NCI-H1048 (cell line): ENCODE measurements around the gene C6orf89.
"Not testable (repeated sequence)": the region's sequence is repeated elsewhere in the genome, so short reads cannot be mapped to it uniquely, and the experiment has no call there.

Experiments
- DNase-seq: peaks from one replicate; lab custom pipeline; 2025; lab: John Stamatoyannopoulos, UW

C6orf89 gene

DNA sequence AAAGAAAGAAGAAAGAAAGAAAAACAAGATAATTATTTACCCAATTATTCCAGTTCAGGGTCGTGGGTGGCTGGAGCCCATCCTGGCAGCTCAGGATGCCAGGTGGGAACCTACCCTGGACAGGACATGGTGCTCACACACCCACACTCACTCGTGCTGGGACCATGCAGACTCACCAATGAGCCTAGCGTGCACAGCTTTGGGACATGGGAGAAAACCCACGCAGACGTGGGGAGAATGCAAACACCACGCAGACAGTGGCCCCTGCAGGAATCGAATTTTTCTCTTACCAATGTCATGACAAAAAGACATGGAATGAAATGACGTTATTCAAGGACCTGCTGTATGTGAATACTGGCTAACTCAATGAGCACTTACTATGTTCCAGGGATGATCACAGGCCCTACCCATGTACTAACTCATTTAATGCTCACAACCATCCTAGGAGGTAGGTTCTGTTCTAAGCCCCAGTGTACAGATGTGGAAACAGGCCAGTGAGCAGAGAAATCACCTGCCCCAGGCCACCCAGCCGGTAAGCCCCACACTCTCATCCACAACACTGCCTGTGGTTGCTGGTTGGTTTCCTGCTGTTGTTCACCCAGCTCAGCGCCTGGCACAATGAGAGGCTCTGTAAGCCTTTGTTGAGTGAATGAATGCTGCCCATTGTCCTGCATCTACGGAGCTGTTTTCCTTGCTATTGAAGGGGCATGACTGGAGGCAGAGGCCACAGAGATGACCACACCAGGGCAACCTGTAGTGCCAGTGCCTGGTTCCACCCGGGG lies 62.0 kb downstream of the C6orf89 start:
- DNase-seq, result no peak

DNA sequence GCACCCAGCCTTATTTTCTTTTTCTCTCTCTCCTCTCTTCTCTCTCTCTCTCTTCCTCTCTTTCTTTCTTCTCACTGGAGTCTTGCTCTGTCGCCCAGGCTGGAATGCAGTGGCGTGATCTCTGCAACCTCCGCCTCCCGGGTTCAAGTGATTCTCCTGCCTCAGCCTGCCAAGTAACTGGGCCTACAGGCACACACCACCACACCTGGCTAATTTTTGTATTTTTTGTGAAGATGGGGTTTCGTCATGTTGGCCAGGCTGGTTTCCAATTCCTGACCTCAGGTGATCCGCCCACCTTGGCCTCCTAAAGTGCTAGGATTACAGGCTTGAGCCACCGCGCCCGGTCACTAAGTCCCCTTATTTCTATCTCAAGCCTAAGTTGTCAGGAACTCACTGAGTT lies 63.3 kb downstream of the C6orf89 start:
- not testable (repeated sequence) for DNase-seq

DNA sequence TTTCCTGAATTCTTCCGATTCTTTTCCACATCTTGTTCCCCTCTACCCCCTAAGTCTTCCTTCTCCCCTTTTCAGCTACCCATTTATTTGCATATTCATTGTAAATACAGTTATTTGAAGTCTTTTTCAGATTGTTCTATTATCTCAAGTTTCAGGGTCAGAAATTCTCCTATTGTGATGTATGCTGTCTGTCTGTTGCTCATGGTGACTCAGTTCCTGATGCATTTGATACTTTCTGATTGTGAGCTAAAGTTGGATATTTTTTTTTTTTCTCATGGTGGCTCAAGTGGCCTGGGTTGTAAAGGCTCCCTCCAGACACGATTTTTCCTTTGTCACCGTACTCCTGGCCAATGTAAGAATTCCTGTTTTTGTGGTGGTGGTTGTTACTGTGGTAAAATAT lies 63.9 kb downstream of the C6orf89 start:
- no peak for DNase-seq

DNA sequence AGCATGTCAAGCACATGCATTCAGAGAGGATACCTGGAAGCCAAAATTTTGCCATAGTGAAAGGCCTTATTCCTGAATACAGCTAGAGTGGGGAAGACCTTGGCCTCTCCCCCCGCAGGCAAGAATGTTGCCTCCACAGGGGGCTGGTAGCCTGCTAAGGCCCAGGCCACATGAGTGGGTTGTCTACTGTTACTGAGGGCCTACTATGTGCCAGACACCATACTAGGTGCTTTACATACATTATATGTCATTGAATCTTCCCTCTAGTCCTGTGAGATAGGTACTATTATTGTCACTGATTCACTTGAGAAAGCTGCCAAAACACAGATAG lies 68.1 kb downstream of the C6orf89 start:
- DNase-seq, result no peak

DNA sequence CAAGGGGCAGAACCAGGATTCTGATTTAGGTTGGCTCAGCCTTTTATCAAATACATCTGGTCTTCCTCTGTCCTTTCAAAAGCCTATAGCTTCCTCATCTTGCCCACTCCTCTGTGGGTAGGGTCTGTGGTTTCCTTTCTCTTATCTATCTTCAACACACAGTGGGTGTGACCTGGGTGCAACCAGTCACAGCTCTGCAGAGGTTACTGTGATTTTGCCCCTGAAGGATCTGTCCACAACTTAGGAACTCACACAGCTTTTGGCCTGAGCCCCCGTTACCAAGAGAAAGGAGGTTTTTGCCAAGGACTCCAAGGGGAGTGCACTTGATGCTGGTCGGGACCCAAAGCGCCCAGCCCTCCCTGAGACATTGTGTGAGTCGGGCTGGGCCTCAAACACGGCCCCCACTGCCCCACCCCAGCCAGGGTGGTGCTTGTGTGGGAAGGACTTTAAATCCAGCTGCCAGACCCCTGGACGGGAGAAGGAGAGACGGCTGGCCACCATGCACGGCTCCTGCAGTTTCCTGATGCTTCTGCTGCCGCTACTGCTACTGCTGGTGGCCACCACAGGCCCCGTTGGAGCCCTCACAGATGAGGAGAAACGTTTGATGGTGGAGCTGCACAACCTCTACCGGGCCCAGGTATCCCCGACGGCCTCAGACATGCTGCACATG lies 68.6 kb downstream of the C6orf89 start, which contains the start of gene PI16:
Gene PI16, plus strand, starts transcription at position 477 of the 670 bp plus-strand sequence. Its CDS starts 23 bp downstream, at position 500.
- no peak for DNase-seq

DNA sequence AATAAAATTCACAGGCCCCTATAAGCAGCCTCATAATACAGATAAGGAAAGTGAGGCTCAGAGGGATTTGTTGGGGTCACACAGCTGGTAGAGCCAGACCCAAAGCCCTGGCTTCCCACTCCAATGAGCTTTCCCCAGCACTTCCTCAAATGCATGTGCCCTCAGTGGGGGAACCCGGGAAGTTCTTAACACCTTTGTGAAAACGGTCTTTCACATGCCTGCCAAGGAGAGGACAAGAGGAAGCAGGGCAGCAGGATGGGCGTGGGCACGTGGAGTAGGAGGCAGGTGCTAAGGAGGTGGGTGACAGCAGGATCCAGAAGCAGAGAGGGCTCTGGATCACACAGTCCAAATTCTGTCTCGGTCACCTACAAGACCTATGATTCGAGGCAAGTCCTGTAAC lies 69.4 kb downstream of the C6orf89 start:
- DNase-seq, result no peak

DNA sequence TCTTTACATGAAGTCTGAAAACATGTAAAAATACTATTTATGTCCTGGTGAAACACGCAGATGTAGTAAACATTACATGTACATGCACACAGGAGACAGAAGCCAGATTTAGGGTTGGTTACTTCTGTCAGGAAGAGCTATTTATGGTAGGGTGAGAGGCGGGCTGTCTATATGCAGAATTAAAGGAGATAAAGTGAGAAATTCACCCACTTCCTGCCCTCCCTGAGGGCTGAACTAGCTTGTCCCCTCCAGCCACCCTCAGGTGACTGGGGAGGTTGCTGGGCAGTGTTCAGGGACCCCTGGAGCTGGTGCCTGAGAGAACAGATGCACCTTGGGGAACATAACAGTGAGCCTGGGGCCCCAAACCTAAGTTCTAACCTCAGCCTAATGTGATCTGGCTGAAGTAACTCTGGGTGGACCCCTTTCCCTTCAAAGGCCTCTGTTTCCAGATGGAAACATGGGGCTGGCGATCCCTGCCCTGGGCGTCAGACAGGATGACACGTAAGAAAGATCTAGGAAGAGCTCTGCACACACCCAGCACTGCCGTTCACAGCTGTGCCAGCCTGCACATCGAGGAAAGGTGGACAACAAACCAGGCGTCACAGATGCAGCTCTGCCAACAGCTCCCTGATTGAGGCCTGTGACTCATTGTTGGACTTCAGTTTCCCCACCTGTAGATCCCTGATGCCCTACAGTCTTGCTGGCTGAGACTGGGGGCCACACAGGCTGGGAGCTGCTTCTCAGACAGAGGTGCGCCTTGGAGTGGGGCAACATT lies 70.1 kb downstream of the C6orf89 start:
- DNase-seq, result no peak

DNA sequence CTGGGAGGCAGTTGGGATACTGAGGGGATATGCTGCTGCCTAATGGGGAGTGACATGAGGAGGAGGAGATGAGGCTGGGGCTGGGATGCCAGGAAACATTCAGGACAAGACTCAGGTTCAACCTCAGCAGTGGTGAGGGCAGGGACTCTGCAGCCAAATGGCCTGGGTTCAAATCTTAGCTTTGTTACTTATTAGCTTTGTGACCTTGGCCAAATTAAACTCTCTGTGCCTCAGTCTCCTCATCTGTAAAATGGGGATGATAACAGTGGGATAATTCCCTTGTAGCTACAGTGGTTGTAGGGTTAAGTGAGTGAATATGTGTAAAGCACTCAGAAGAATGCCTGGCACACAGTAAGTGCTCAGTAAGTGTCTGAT lies 70.7 kb downstream of the C6orf89 start:
- DNase-seq, result no peak

DNA sequence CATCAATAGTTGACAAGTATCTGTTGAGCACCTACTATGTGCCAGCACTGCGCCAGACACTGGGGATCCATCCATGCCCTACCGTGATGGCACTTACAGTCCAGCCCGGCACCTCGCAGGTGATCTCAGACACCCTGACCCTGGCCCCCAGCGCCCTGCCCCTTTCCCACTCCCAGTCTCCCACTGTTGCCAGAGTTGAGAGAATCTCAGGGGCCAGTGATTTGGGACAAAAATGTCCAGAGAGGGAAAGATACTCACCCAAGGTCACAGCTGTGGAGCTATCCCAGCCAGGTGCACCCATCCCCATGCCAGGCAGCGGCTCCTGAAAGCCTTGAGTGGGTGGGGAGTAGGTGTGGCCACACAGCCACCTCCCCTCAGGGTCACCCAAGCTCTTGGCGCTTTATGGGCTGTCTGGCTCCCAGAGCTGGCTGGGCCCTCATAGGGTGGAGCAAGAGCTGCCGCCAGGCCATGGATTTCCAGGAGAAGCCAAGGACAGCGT lies 72.1 kb downstream of the C6orf89 start:
- DNase-seq, result no peak

DNA sequence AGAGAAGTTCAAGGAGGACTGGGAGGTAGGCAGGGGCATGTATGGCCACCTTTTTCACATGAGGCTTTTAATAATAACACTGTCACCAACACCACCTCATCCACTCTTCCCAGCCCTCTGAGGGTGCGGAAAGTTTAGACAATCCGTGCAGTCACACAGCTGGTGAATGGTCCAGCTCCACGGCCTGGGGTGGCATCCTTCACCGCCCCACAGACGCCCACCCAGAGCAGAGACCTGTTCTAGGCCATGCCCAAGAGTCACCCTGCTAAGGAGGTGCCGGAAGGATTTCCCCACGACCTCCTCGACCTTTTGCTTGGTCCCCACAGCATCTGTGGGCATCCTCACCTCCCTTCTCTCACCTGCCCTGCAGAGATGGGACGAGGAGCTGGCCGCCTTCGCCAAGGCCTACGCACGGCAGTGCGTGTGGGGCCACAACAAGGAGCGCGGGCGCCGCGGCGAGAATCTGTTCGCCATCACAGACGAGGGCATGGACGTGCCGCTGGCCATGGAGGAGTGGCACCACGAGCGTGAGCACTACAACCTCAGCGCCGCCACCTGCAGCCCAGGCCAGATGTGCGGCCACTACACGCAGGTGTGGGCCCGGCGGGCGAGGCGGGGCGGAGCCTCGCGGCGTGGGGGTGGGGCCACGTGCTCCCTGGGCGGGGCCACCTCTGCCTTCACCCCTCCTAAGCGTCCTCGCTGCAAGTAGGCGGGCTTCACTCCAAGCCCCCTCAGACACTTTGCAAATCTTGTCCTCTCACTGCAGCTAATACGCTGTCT lies 73.2 kb downstream of the C6orf89 start:
- no peak for DNase-seq

DNA sequence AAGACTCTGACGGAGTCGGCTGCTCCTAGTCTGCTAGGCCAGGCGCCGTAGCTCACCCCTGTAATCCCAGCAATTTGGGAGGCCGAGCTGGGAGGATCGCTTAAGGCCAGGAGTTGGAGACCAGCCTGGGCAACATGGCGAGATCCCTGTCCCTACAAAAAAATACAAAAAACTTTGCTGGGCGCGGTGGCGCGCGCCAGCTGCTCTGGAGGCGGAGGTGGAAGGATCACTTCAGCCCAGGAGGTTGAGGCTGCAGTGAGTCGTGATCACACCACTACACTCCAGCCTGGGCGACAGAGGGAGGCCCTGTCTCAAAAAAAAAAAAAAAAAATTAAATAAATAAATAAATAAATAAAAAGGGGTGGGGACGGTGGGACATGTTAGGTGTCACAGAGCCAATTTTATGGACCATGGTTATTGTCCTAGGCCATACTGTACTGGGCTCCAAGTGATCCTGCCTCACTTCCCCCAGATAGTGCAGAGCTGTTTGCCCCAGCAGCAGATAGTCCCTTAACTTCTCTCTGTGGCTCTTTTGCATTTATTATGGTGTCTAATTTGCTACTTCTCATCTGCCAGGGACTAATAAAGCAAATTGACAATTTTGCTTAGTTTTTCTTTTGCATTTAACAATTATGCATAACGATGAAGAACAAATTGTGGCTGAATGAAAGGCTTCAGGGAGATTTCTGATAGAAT lies 74.0 kb downstream of the C6orf89 start:
- no peak for DNase-seq

DNA sequence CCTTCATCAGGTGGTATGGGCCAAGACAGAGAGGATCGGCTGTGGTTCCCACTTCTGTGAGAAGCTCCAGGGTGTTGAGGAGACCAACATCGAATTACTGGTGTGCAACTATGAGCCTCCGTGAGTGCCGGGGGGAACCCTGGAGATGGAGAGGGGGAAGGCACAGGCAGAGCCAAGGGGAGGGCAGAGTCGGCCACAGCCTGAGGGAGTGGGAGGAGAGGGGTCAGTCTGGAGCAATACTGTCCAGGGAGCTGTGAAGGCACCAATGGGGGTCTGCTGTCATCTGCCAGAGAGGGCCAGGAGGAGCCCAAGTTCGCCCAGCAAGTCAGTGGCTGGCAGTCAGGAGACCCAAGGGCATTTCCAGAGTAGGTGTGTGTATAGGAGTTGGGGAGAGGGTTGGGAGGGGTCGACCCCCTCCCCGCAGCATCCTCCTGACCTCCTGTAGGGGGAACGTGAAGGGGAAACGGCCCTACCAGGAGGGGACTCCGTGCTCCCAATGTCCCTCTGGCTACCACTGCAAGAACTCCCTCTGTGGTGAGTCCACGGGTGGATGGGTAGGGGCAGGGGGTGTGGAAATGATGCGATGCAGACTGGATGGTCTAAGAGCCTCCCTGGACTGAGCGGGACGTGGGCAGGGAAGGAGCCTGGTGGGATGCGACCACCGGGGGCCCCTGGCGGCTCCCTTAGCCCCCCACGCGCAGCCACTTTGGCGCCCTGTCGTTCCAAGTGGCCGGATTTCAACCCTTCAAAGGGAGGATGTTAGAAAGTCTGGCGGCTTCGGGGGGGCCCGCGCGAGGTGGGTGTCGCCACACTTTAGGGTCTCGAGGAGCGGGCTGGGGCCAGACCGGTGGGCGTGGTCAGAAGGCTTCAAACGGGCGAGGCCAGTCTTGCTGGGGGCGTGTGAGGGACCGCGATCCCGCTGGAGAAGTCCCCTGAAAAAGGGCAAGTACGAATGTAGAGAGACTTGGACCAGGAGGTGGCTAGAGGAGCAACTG lies 76.0 kb downstream of the C6orf89 start:
- no peak for DNase-seq

DNA sequence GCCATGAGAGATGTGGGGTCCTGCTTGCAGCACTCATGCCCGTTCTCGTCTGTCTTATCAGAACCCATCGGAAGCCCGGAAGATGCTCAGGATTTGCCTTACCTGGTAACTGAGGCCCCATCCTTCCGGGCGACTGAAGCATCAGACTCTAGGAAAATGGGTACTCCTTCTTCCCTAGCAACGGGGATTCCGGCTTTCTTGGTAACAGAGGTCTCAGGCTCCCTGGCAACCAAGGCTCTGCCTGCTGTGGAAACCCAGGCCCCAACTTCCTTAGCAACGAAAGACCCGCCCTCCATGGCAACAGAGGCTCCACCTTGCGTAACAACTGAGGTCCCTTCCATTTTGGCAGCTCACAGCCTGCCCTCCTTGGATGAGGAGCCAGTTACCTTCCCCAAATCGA lies 77.1 kb downstream of the C6orf89 start:
- DNase-seq, result no peak

DNA sequence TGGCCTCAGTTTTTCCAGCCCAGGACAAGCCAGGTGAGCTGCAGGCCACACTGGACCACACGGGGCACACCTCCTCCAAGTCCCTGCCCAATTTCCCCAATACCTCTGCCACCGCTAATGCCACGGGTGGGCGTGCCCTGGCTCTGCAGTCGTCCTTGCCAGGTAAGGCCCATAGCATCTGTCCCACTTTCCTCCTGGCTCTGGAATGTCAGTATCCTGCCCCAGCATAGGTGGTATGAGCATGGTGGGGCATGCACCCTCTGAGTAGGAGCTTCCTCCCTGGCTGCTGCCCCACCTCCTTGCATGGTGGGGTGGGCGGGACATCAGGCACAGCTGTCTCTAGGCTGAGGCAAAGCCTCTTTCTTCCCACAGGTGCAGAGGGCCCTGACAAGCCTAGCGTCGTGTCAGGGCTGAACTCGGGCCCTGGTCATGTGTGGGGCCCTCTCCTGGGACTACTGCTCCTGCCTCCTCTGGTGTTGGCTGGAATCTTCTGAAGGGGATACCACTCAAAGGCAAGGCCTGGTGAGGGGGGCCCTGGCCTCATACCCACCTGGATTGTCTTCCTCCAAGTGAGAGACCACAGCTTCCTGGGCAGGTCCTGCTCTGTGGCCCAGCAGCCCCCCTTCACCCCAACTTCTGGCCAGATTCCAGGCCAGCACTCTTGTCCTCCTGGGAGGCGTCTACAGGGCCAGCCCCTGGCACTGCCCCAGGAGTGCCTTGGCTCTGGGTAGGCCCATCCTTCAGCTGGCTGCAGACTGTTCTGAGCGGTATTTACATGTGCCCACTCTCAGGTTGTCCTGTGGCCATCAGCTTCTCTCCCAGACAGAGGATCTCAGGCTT lies 77.9 kb downstream of the C6orf89 start:
- no peak for DNase-seq

DNA sequence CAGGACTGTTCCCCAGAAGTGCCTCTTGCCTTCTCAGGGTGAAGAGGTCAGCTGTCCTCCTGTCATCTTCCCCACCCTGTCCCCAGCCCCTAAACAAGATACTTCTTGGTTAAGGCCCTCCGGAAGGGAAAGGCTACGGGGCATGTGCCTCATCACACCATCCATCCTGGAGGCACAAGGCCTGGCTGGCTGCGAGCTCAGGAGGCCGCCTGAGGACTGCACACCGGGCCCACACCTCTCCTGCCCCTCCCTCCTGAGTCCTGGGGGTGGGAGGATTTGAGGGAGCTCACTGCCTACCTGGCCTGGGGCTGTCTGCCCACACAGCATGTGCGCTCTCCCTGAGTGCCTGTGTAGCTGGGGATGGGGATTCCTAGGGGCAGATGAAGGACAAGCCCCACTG lies 78.6 kb downstream of the C6orf89 start:
- DNase-seq, result no peak

DNA sequence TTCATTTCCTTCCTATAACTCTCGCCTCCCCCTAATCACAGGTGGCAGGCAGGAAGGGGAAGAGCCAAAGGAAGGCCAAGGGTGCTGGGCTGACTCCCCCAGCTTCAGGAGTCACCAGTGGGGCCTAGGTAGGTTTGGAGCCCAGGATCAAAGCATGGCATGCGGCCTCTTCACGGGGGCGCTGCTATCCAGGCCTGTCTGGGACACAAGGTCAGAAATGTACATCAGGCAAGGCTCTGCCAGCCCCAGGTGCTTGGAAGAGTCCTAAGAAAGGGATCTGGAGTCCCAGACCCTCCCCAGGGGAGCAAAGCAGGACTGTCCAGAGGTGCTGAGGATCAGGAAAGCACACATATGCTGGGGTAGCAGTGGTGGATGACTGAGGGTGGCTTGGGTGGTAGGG lies 79.2 kb downstream of the C6orf89 start:
- no peak for DNase-seq

DNA sequence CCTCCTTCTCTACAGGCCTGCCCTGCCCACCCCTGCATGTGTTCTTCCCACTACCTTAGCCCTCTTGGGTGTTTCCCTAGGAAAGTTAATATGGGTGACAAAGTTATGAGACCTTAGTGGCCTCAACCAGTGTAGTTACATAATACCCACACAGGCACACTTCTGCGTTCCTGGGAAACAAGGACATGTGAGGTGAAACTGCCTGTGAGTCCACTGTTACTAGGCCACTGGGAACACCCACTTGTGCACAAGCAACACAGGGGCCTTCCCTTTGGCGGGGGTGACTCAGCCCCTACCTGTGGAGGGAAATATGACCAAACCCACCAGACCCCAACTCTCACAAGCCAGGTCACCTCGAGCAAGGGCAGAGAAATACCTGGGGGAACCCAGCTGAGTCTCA lies 81.5 kb downstream of the C6orf89 start:
- DNase-seq, result no peak

DNA sequence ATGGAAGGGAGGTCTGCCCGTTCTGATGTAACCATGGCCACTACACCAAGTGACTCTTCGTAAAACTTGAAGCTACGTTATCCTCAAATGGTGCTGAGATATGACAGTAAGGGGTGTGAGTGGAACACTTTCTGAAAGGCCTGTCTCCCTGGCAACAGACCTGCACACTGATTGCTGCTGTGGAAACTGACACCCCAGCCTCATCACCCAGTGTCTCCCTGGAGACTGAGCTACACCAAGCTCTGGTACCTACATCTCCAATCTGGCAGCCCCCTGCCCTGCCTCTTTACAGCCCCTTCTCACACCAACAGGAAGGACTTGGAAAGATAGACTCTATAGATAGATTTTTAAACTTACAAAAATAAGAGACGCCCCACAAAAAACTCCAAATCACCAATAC lies 82.0 kb downstream of the C6orf89 start:
- no peak for DNase-seq

DNA sequence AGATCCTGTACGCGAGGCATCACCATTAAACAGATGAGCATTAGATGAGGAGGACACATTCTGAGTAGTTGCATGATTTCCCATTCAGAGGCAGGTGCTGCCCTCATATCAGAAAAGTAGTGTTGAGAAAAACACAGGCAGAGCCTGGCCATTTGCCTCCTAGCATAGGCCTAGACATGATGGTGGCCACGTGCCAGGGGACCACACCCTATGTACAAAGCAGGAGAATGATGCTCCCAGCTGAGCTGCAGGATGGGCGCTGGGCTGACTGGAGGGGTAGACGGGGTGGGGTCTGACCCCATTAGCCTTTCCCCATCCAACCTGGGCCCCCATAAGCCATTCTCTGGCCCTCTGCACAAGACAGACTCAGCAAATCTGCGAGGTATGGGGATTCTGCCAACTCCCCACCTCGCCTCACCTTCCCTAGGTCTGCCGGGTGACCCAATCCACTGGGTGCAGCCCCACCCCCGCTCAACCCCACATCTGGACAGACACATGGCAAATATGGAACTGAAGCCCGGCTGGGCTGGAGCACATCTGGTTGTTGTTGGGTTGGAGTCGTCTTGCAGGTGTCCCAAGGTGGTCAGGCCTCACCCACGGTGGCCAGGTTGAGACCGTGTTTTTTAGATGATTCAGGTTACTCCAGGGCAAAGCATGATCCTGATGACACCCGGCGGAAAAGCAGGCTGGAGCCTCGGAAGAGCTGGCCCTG lies 82.7 kb downstream of the C6orf89 start:
- no peak for DNase-seq
